Putamen (tissue), 1 donor: Measurements from ENCODE around the gene ASIC3.
"Not testable (repeated sequence)": the region's sequence is repeated elsewhere in the genome, so short reads cannot be mapped to it uniquely, and the experiment has no call there.

Experiments used
- DNase-seq: peaks from one replicate; pipeline ENCODE4 v3.0.0-alpha.2; 2016; ENCODE audit warnings: low spot score

ASIC3 gene

DNA sequence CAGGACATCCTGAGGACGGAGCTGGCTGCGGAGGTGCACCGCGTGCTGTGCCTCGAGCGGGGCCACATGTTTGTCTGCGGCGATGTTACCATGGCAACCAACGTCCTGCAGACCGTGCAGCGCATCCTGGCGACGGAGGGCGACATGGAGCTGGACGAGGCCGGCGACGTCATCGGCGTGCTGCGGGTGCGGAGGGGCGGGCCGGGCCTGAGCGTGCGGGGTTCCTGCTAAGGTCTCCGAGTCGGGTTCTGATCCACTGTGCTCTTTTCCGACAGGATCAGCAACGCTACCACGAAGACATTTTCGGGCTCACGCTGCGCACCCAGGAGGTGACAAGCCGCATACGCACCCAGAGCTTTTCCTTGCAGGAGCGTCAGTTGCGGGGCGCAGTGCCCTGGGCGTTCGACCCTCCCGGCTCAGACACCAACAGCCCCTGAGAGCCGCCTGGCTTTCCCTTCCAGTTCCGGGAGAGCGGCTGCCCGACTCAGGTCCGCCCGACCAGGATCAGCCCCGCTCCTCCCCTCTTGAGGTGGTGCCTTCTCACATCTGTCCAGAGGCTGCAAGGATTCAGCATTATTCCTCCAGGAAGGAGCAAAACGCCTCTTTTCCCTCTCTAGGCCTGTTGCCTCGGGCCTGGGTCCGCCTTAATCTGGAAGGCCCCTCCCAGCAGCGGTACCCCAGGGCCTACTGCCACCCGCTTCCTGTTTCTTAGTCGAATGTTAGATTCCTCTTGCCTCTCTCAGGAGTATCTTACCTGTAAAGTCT is 34.4 kb upstream of the ASIC3 start:
- DNase-seq: no peak

DNA sequence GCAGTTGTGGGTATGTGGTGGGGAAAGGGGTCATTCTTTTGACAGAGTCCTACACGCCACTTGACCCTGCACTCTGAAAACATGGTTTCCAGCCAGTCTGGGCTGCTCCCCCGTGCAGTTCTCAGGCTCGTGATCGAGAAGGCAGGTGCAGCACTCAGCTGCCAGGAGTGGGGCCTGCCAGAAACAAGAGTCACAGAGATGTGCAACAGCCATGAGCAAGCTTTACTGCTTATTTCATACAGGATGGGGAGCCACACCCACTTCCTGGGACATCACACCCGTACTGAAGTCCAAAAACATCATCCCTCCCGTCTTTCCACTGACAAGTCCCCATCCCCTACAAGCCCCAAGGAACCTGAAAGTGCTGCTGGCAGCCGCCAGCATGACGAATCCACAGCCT is 33.4 kb upstream of the ASIC3 start:
- no peak for DNase-seq

DNA sequence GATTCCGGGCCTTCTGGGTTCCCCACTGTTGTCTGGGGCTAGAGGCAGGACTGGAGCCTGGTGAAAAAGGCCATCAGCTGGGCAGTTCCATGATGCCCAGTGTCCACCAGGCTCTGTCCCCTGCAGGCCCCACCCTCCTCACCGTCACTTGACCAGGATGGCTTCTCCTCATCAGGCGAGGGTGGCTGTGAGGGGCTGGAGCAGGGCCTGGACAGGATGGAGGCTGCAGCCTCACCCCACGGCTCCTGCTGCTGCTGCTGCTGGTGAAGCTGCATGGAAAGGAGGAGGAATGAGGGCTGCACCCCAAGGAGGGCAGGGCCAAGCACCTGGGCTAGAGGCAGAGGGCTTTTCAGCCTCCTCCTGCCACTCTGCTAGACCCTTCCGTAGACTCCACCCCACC is 32.4 kb upstream of the ASIC3 start:
- no peak for DNase-seq

DNA sequence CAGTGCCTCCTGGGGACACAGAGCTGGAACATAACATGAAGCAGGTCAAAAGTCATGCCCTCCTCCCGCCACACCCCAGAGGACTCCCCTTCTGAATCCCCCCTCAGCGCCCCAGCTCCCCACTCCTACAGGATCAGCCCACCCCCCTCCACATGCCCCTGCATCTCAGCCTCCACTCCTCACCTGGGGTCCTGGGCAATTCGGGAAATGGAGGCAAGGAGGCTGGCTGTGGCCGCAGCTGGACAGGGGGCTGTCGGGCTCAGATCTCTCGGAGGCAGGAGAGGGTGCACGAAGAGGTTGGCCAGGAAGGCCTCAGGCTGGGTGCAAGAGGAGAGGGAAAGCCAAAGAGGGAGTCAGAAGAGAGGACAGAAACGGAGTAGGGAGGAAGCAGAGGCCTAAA is 31.8 kb upstream of the ASIC3 start:
- DNase-seq: no peak

DNA sequence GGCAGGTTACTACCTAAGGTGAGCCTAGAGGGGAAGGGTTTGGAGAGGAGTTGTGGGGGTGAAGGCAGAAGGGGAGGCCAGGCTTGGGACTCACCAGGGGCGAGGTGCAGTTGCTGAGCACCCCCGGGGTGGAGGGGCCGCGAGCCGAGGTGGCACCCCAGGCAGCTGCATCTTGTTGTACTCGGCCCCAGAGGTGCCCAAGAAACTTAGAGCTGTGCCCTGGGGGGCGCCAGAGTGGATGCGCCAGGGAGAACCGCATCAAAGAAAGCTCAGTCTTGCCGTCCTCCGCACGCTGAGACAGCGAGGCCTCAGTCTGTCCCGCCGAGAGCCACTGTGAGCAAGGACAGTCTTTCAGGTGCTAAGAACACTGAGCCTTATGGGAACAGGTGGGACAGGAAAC is 31.4 kb upstream of the ASIC3 start:
- no peak for DNase-seq

DNA sequence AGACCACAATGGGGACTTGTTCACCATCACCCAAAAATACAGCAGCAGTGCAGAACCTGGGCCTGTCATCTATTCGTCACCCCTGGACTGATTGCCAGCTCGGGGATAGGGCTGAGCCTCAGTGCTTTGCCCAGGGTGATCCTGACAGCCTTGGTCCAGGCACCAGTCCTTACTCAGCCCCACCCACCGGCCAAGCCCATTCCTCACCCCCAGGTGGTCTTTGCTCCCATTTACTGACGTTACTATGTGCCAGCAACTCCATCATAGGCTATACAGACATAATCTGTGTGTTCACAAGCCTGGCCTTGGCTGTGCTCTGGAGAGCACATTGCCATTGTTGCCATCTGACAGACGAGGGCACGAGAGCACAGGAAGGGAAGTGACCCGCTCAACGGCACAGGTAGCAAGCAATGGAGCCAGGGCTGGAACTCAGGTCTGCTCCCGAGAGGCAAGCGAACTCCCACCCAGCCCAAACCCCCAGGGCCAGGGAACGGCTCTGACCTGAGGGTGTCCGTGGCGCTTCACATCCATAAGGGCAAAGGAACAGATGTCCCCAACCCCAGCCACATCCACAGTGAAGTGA is 30.9 kb upstream of the ASIC3 start:
- DNase-seq: no peak

DNA sequence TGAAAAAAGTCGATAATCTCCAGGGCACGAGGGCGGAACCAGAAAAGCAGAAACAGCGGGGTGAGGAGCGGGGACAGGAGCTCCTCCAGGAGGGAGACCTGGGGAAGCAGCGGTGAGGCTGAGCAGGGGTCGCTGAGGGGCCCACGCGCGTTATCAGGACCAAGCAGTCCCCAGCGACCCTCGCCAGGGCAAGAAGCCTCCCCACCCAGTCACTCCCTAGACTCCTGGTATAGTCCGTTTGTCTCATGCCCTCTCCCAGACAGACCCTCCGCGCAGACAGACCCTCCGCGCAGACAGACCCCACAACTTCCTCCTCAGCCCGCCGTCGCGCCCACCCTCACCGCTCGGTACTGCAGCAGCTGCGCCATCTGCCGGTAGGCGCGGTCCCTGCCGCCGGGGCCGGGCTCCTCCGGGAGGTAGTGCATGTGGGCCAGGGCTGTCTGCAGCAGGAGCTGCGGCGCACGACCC is 30.3 kb upstream of the ASIC3 start:
- no peak for DNase-seq

DNA sequence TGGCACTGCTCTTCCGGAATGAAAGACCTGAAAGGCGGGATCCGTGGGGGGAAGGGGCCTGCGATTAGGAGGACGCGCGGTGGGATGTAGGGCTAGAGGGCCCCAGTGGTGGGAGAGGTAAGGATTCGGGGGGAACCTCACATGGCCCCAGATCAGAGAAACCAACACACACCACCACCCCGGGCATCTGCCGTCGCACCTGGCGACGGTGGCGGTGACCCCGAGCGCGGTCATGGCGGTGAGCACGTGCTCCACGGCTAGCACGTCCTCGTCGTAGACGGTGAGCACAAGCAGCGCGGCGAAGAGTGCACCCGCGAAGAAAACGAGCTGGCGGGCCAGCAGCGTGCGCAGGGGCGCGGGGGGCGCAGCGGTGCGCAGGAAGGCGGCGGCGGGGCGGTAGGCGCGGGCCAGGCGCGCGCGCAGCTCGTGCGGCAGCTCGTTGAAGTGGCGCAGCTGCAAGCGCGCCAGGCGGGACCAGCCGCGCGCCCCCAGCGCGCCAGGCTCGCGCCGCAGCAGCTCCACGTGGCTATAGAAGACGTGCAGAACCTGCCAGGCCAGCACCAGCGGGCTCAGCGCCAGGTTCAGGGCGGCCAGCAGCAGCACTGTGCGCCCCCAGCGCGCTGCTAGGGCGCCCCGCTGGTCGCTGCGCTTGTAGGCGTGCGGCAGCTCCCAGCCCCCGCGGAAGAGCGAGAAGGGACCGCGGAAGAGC is 29.8 kb upstream of the ASIC3 start:
- DNase-seq: no peak

DNA sequence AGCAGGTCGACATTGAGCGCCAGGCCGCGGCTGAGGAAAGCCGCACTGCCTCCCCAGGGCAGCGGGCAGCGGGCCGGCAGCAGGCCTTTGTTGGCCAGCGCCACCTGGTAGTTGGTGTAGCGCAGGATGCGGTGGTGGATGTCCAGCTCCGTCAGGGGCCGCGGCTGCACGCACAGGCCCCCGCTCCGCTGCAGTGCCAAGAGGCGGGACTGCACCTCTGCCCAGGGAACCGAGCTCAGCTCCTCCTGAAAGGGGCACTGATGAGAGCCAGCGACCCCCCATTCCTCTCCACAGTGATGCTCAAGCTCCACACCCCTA is 29.2 kb upstream of the ASIC3 start:
- no peak for DNase-seq

DNA sequence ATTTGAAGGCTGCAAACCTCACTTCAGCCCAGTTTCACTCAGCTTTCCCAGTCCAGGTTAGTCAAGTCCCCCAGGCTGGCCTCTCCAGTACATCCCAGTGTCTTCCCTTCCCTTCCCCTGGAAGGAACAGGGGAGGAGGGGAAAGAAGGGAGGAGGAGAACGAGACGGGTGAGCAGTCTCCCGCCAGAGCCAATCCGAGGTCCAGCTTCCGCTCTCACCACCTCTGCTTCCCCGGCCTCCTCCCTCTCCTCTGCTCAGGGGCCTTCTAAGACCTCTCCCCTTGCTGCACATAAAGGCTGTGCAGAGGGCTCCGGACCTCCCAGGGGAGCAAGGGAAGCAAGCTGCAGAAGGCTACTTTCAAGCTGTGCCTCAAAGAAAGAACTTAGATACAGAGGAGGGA is 28.1 kb upstream of the ASIC3 start:
- DNase-seq: no peak

DNA sequence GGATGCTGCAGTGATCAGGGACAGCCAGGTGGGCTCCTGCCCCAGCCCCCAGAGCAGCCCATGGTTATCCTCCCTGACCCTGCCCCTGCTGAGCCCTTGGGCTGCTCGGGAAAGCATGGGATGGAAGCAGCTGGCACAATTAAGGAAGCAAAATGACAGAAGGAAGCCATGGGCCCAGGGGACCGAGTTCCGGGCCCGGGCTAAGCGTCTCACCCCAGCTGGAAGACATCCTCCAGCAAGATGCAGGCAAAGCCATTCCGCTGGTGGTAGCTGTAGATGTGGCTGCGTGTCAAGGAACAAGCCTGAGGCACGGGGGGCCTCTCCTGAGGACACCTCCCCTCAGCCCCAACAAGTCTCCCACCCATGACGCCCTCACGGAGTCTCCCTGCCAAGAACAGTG is 25.1 kb upstream of the ASIC3 start:
- DNase-seq: no peak

DNA sequence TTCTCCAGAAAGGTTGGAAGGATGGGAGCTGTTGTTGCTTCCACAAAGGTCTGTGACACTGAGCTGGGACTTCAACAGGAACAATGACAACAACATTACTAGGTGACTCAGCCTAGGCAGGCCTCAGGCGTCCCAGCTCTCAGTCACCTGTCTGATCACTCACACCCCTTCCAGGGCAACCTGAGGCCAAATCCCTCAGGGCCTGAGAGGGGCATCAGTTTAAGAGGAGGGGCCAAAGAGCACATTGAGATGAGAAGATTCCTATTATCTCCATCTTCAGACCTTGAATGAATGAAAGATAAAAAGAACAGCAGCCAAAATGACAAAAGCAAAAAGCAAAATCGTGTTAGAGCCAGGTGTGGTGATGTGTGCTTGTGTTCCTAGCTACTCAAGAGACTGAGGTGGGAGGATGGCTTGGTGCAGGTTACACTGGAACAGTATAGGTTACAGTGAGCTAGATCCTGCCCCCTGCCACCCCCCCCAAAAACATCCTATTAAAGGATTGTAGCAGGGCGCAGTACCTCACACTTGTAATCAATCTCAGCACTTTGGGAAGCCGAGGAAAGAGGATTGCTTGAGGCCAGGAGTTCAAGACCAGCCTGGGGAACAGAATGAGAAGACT is 23.8 kb upstream of the ASIC3 start, which contains the start of gene ATG9B:
TSS of gene ATG9B (minus strand) at position 60 of the 622 bp plus-strand sequence. CDS start 71 bp downstream, outside the sequence.
- DNase-seq: no peak

DNA sequence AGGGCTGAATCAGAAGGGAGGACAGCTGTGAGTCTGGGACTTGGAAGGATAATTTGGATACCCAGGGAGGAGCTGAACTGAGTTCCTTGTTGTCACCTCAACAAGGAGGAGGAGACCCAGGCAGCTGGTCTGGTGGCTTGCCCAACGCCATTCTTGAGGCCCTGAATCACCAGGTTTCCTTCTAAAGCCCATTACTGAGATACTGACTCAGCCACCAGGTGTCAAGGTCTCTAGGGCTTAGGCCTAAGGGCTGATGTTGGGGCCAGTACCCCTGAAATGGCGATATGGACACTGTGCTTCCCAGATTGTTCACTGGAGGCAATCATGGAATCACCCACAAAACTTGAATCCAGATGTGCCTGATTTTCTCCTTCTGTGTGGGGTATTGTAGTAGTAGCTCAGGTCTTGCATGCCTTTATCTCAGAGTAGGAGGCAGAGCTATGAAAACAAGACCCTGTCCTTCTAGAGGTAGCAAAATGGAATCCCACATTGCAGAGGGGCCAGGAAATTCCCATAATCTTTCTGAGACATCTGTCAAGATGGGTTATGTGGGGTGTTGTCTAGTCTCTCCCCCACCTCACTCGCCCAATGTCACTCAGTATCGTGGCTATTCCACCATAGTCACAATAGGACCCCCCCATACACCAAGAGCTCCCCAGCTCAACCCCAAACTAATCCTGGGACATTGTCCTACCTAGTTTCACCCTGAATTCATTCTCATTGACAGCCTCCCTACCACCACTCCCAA is 22.2 kb upstream of the ASIC3 start:
- no peak for DNase-seq

DNA sequence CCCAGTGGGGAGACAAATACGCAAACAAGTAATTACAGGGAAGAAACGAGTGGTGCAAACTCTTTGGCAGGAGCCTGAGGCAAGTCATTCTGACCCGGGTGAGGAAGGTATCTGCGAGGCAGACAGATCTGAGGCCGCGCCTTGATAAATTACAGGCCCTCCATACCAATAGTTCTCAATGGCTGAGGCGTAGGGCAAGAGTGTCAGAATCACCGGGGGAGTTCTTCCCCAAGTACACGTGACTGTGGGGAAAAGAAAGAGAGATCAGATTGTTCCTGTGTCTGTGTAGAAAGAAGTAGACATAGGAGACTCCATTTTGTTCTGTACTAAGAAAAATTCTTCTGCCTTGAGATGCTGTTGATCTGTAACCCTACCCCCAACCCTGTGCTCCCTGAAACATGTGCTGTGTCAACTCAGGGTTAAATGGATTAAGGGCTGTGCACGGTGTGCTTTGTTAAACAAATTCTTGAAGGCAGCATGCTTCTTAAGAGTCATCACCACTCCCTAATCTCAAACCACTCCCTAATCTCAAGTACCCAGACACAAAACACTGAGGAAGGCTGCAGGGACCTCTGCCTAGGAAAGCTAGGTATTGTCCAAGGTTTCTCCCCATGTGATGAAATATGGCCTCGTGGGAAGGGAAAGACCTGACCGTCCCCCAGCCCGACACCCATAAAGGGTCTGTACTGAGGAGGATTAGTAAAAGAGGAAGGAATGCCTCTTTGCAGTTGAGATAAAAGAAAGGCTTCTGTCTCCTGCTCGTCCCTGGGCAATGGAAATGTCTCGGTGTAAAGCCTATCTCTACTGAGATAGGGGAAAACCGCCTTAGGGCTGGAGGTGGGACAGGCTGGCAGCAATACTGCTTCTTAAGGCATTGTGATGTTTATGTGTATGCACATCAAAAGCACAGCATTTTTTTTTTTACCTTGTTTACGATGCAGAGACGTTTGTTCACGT is 21.3 kb upstream of the ASIC3 start:
- not testable (repeated sequence) for DNase-seq

DNA sequence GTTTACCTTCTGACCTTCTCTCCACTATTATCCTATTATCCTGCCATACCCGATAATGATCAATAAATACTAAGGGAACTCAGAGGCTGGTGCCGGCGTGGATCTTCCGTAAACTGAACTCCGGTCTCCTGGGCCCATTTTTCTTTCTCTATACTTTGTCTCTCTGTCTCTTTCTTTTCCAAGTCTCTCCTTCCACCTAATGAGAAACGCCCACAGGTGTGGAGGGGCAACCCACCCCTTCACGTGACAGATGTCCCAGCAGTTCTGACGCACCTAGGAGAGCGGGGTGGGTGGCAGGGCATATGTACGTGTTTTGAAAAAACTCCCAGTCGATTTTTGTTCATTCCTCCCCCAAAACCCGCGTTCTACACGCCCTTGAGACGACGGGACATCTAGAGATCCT is 20.6 kb upstream of the ASIC3 start:
- DNase-seq: not testable (repeated sequence)

DNA sequence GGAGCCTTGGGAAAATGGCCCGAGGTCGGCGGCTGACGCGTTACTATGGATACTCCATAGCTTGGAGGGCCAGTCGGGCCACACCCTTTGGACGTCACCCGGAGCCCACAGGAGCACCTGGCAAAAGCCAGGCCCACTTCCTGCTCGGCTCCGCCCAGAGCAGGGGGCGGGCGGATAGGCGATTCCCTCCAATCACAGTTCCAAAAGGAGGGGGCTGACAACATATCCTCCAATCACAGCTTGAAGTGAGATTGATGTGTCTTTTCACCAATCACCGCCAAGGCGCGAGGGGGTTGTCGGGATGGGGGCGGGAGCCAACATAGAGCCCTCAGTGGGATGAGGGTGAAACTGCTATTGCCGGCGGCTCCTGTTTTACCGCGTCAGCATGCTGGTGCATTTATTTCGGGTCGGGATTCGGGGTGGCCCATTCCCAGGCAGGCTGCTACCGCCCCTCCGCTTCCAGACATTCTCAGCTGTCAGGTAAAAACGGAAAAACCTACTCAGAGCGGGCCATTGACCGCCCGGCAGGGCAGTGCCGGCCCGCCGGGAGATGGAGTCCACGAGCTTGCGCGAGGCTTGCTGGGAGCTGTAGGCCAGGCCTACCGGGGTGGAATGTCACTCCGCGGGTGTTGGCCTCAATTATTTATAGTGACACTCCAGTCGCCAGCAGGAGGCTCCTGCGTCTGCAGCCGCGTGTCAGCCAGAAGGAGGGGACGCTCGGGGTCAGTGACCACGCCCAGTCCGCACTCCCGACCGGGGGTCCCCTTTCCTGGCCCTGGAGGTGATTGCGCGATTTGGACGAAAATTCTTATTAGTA is 20.0 kb upstream of the ASIC3 start, which contains the start of gene ABCB8:
TSS of gene ABCB8 (plus strand) at position 320 of the 817 bp plus-strand sequence. CDS start at position 386, 66 bp downstream.
- peak; percentile 99 for DNase-seq

DNA sequence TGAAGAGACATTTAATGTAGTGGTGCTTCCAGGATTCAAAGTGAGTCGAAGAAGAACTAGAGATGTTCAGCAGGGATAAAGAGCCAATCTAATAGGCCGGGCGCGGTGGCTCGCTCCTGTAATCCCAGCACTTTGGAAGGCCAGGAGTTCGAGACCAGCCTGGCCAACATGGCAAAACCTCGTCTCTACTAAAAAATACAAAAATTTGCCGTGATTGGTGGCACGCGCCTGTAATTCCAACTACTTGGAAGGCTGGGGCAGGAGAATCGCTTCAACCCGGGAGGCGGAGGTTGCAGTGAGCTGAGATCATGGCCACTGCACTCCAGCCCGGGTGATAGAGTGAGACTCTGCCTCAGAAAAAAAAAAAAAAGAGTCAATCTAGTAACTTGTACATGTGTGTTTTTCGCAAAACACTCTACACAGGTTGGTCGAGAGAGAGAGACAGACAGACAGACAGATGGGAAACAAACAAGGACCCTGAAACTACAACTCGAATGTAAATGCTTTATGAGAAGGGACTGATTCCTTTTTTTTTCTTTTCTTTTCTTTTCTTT is 19.3 kb upstream of the ASIC3 start:
- DNase-seq: no peak

DNA sequence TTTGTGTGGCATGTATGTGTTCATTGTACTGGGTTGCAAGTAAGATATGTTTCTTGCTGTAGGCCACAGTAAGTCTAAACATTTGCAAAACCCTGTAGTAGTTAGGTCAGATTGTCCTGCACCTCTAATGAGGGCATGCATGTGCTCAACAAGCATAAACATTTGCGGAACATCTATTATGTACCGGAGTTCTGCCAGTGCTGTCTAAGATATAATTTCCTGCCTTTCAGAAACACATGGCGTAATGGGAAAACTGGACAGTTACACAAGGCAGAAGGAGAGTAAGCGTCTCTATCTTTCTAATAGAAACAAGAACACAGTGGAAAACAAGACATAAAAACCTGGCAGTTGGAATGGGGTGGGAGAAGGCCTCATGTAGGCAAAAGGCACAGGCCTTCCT is 17.3 kb upstream of the ASIC3 start:
- no peak for DNase-seq
